Measurements from ENCODE around the gene CERS6.

The CERS6 gene

DNA sequence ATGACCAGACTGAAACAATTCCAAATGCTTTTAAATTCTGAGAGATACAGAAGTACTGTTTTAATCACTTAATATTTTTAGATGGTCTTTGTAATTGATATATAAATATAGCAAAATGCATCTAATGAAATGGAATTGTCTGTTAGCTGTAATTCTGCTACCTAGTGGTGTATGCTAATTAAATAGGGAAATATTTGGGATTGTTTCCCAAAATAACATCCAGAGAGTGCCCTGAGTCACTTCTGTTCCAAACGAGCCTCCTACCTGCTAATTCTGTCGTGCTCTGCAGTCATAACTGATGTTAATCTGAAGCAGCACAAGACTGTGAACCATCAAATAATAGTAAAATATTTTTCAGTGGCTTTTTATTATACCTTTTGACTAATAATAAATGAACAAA lies 274.9 kb downstream of the CERS6 start:
- TF ChIP-seq, protein P1, sequence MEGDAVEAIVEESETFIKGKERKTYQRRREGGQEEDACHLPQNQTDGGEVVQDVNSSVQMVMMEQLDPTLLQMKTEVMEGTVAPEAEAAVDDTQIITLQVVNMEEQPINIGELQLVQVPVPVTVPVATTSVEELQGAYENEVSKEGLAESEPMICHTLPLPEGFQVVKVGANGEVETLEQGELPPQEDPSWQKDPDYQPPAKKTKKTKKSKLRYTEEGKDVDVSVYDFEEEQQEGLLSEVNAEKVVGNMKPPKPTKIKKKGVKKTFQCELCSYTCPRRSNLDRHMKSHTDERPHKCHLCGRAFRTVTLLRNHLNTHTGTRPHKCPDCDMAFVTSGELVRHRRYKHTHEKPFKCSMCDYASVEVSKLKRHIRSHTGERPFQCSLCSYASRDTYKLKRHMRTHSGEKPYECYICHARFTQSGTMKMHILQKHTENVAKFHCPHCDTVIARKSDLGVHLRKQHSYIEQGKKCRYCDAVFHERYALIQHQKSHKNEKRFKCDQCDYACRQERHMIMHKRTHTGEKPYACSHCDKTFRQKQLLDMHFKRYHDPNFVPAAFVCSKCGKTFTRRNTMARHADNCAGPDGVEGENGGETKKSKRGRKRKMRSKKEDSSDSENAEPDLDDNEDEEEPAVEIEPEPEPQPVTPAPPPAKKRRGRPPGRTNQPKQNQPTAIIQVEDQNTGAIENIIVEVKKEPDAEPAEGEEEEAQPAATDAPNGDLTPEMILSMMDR (IDR thresholded peaks at IDR 0.05; ENCODE audit: control insufficient read depth, insufficient read depth, low read depth, low read length, missing control alignments): no peak
- DNase-seq (ENCODE audit: low read depth): no peak
- H3K4me3 ChIP-seq (ENCODE audit: control insufficient read depth, low read depth, low read length): no peak overlapping the region

DNA sequence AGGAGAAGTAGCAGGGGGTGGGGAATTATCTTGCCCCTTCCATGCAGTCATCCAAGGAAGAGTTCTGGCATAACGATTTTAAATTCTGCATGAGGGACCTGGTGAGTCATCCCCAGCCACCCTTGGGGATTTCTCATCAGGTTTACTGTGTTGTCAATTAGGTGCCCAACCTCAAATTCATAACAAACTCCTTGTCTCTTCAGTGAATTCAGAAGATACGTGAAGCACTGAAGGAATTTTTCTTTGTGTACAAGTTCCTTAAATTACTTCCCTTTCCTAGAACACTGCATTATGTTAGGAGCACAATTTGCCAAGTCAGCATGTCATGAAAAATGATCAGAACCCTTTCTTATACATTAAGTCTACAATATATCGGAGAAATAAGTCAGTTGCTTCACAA lies 275.5 kb downstream of the CERS6 start:
- no peak overlapping the region for H3K4me3 ChIP-seq (ENCODE audit: control insufficient read depth, low read depth, low read length)
- DNase-seq (ENCODE audit: low read depth): no peak
- TF ChIP-seq, protein P1 (IDR thresholded peaks at IDR 0.05; ENCODE audit: control insufficient read depth, insufficient read depth, low read depth, low read length, missing control alignments): no peak

DNA sequence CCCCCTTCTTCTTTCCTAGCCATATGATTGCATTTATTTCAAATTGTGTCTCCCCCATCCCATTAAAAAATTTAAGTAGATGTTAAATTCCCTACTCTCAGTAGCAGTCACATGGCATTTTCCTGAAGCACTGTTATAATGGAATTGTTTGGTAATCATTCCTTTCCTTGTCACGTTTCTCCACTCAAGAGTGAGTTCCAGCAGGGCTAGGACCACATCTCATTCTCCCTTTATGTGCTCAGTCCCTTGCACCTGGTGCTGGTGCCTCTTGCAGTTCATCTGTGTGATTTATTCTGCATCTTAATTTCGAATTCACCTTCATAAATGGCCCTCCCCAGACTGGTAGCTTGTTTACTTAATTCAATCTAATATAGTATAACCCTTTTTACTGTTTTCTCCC lies 276.0 kb downstream of the CERS6 start:
- TF ChIP-seq, protein P1 (IDR thresholded peaks at IDR 0.05; ENCODE audit: control insufficient read depth, insufficient read depth, low read depth, low read length, missing control alignments): no peak
- no peak for DNase-seq (ENCODE audit: low read depth)
- no peak overlapping the region for H3K4me3 ChIP-seq (ENCODE audit: control insufficient read depth, low read depth, low read length)

DNA sequence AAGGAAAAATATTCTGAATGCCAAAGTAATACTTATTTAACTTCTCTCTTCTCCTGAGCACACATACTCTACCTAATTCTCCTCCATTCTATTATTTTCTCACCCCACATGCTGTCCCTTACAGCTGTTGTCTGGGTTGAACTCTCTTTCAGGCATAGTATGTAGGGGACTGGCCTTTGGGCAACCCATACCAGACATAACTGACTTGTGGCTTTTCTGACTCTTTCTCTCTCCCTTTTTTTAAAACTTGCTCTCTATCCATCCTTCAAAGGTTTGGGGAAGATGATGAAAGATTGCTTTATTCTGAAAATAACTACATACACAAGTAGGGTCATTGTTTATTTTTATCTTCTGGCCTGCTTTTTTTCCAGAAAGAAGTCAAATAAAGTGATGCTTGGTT lies 276.4 kb downstream of the CERS6 start:
- TF ChIP-seq, protein P1 (IDR thresholded peaks at IDR 0.05; ENCODE audit: control insufficient read depth, insufficient read depth, low read depth, low read length, missing control alignments): no peak
- H3K4me3 ChIP-seq (ENCODE audit: control insufficient read depth, low read depth, low read length): no peak overlapping the region
- no peak for DNase-seq (ENCODE audit: low read depth)

DNA sequence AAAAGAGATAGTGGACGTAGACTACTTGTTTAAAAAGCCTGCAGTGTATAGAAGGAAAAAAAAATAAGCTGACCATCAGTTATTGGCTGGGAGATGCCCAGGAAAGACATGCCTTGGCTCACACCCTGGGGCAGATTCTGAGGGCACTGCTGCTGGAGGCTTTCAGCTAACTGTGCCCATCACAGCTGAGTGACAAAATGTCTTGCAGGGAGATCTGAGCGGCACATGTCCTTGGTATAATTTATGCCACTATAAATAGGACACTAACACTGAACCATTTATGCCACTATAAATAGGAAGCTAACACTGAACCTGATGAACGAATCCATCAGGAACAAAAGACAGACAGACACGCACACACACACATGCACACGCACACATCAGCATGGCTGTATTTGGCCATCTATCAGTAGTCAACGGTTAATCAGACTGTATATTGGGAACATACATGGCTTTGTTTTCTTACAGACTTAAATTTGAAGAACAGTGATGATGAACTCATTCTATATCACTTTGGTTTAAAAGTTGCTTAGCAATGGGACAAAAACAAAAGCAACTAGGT lies 278.2 kb downstream of the CERS6 start:
- TF ChIP-seq, protein P1 (IDR thresholded peaks at IDR 0.05; ENCODE audit: control insufficient read depth, insufficient read depth, low read depth, low read length, missing control alignments): no peak

DNA sequence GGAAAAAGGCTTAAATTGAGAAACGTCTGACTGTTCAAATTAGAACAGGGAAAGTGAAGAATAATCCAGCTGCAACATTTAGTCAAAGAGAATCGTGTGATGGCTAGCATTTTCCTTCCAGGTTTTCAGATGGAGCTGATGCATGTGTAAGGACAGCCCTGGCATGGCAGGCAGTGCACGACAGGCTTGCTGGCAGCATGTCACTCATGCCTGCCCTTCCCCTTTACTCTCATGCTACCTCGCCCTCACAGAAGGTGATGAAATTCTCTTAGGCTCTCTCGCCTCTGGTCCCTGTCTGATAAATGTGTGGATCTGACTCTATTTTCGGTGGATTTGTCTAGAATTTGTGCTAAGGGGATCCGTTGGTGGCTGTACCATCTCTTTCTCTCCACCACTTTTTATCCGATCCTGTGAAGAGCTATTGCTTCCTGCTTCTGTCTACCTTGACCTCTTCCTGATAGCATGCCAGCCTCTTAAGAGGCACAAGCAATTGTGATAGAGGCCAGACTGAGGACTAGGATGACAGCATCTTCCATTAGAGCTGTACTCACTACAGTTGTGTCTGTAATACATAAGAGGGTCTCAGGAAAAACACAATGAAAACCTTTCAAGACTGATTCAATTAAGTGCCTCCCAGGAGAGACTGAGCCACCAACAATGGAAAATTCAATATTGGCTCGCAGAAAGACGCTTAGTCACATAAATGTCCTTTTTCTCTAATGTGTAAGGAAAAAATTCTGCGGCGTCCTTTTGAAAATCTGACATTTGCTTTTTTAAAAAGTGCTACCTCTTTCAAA lies 280.8 kb downstream of the CERS6 start:
- H3K4me3 ChIP-seq (ENCODE audit: control insufficient read depth, low read depth, low read length): no peak overlapping the region
- no peak for DNase-seq (ENCODE audit: low read depth)
- TF ChIP-seq, protein P1 (IDR thresholded peaks at IDR 0.05; ENCODE audit: control insufficient read depth, insufficient read depth, low read depth, low read length, missing control alignments): no peak

More for the DNA sequence above, 278.2 kb downstream of the CERS6 start:
- H3K4me3 ChIP-seq (ENCODE audit: control insufficient read depth, low read depth, low read length): no peak overlapping the region
- no peak for DNase-seq (ENCODE audit: low read depth)
